Cardiac septum (tissue), 1 donor: ENCODE results near the gene AGAP1. TPM values are rescaled to one million over a fixed set of nuclear protein-coding genes. Genes with fewer than 3 reads are reported as not detected.
A peak's percentile ranks its signal among the peaks of the same experiment; 100 is the strongest.

Experiments
- DNase-seq: peaks from one replicate; pipeline ENCODE4 v3.0.0-alpha.2; 2020; ENCODE audit warnings: low spot score
- intact Hi-C: fragments of 100-400 bp; cut with DNase I; formaldehyde crosslinking; loops from one replicate; pipeline ENCODE4 v1.14.0; 2022
- total RNA-seq: library from RNA; stranded (reverse); fragmentation: NEBNext Ultra II Directional; extraction: Animal tissue kit (Norgen Biotek cat#: 25700); gene quantifications from one replicate; pipeline ENCODE4 v1.2.1, GENCODE V29; 2021
- donor health status: DM: no; HTN: no; CAD: no.

The AGAP1 gene
- total RNA-seq, 1 donor from 2014 or later, result 18.7 TPM

GRCh38 chr2:235850771-235851551 is 357.1 kb downstream of the AGAP1 start:
- intact Hi-C loops, result no loop called here
- DNase-seq, result peak; percentile 68

- DNase-seq, result peak; percentile 67
- intact Hi-C loops, result no loop called here
Measured at GRCh38 chr2:235851828-235852525, 358.1 kb downstream of the AGAP1 start.

- intact Hi-C loops, result no loop called here
- DNase-seq, result peak; percentile 73
Measured at GRCh38 chr2:235852526-235852920, 358.7 kb downstream of the AGAP1 start.

DNA sequence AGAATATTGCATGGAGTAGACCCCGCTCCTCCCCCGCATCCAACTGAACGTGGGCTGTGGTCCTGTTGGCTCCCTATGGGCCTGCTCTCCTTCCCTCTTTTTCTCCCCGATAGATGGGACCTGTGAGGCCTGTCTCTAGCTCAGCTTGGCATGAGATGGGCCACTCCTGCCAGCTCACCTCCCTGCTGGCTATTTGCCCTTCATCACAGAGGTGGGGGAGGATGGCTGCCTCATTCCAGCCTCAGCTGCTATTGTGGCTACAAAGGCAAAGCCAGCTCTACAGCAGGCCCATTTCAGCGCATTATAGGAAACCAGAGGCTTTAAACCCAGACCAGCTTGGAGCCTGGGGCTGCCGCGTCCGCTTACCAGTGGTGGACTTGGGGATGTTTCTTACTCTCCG is 360.4 kb downstream of the AGAP1 start:
- intact Hi-C loops, result no loop called here
- DNase-seq, result peak; percentile 12

DNA sequence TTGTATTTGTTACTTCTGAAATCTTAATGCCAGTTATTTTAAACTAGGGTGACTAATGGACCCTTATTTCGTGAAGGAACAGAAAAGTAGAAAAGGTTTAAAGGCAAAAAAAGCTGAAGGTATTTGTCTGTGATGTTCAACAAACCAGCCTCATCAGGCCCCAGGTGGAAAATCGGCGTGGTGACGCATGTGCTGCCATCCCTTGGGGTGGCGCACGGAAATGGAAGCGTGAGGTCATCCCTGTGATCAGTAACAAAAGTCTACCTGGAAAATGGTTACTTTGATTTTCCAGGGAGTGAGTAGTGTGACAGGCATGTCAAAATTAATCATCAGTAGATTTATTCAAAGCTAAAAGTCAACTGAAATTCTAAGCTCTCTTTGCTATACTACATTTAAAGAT is 361.2 kb downstream of the AGAP1 start:
- peak; percentile 44 for DNase-seq
- intact Hi-C loops, result no loop called here

DNA sequence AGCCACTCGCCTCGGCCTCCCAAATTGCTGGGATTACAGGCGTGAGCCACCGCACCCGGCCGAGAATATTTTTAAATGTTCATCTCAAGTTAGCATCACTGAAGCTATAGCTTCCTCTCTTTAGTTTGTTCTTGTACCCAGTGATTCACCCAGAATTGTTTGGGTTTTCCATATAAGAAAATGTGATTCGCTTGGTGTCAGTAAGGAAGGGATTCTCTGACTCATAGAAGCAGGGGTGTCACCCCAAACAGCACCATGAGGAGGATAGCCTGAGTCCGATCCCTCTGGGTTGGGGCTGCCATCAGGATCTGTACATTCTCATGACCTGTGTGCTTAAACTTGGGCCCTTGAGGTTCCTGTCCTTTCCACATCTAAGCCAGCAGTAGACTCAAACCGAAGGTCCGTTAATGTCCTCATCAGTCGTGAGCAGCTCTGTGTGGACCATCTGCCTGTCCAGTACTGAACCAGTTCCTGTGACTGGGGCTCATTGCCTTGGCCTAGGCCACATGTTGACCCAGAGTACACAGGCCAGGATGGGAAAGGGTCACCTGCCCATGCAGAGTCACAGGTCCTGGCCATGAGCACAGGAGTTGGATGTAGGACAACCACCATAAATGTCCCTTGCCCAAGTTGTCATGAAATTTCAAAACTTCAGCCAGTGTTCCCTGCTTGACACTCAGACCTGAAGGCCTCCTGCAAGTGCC is 362.5 kb downstream of the AGAP1 start:
- peak; percentile 47 for DNase-seq
- intact Hi-C loops, result no loop called here

DNA sequence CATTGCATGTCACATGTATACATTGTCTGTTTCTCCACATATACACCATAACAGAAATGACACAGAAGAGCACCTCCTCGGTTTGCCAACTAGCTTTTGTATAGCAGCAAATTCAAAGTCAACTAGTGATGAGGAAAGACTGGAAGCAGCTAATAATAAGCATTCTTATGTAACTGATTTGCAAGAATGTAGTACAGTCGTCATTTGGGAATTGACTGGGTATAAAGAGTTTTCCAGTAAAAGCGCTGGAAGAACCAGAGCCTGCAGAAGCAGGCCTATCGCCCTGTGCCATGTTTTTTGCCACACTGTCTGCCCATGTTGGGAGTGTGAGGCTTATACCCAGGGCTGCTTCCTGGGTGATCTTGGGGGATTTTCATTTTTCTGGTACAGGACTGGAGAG is 363.8 kb downstream of the AGAP1 start:
- peak; percentile 6 for DNase-seq
- intact Hi-C loops, result no loop called here

DNA sequence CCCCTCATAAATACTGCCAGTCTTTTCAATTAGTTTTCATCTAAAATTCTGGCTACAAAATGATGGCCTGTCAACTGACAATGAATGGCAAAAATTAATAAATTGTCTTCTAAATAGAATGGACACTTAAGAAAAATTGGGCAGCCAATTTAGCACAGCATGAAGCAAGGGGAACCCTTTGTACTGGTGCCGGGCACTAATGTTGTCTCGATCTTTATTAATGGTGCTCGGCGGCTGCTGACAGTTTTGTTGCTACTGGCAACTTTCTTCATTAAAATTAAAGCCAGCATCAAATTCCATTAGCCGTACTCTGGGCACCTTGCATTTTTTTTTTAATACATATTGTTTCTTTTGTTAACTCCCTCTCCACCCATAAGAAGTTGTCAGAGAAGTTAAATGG is 365.0 kb downstream of the AGAP1 start:
- intact Hi-C loops, result no loop called here
- no peak for DNase-seq

GRCh38 chr2:235859651-235860050 is 365.8 kb downstream of the AGAP1 start:
- no peak for DNase-seq
- intact Hi-C loops, result no loop called here

DNA sequence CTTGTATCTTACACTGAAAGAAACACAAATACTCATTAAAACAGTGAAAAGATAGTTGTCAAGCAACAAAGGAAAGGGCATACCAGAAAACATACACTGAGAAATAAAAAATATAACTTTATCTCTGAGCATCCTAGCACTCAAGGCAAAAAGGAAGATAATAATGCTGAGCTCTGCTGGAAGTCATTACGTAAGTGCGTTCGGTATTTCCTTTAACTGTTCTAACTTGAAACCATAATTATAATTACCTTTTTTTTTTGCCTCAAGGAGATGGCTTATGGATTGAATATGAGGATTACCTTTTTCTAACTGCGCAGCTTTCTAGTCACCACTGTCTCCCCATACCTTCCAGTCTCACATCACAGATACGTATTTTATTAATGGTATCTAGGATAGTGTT is 366.3 kb downstream of the AGAP1 start:
- DNase-seq, result no peak
- intact Hi-C loops, result no loop called here

DNA sequence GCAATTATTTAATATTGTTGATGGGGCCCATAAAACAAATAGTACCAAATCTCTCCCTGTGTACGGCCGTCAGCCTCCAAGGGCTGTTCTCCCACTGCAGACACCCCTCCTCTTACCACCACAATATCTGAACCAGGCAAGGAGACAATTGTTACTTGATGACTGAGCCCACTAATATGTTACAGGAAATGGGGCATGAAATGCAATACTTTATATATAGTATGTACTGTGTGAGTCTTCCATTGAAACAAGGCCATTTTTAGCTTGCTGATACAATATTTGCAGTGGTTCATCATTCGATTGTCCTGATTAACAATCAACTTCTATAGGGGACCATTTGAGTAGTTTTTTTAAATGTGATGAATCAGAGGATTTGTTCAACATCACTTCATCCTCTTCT is 367.0 kb downstream of the AGAP1 start:
- intact Hi-C loops, result no loop called here

GRCh38 chr2:235861383-235861782 is 367.5 kb downstream of the AGAP1 start:
- intact Hi-C loops, result no loop called here
- no peak for DNase-seq

More for the DNA sequence above, 367.0 kb downstream of the AGAP1 start:
- DNase-seq, result no peak

DNA sequence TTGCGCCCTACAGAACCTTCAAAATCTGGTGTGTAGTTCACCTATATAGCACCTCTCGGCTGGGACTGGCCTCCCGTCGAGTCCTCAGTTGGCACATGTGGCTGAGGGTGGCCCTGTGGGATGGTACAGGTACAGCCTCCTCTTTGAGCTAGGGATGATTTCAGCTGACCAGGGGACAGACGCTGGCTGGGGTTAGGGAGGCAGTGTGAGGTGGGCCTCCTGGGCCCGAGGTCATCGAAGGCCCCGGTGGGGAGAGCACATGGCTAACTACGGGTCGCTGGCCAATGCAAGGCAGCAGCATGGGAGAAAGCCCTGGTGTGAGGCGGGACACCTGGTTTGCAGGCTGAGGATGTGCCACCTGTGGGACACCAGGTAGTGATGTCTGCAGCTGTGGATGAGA is 369.6 kb downstream of the AGAP1 start:
- DNase-seq, result no peak
- intact Hi-C loops, result no loop called here

DNA sequence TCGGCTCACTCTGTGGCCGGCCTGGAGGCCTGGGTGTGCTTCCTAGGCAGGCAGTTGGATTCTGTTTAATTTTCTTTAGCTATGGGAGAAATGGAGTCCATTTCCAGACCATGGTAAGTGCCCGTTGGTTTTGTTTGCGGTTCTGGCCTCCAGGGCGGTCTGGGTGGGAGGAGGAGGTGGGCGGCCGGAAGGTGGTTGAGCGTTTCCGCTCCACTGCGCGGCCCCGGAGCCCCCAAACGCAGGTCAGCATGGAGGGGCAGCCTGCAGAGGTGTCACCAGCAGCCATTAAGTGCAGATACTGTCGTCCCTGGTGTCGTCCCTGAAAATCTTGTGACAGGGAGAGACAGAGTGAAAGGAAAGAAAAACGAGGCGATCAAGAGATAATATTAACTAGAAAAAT is 370.5 kb downstream of the AGAP1 start:
- DNase-seq, result no peak
- intact Hi-C loops, result no loop called here

- DNase-seq, result no peak
- intact Hi-C loops, result no loop called here
Measured at GRCh38 chr2:235864733-235865515, 371.1 kb downstream of the AGAP1 start.

DNA sequence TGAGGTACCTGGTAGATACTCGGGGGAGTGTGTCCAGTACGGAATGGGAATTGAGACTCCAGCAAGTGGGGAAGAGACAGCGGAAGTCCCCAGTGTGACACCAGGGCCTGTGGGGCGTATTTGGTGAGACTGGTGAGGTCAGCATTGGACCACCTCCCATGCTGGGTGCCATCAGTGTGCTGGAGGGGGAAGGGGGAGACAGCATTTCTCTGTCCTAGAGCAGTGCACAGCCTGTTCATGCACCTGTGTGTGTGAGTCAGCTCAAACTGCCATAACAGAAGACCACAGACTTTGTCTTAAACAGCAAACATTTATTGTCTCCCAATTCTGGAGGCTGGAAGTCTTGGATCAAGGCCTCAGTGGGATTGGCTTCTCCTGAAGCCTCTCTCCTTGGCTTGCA is 372.5 kb downstream of the AGAP1 start:
- intact Hi-C loops, result no loop called here

GRCh38 chr2:235868224-235868623 is 374.4 kb downstream of the AGAP1 start:
- intact Hi-C loops, result no loop called here
- no peak for DNase-seq

More for the DNA sequence above, 372.5 kb downstream of the AGAP1 start:
- DNase-seq, result no peak

DNA sequence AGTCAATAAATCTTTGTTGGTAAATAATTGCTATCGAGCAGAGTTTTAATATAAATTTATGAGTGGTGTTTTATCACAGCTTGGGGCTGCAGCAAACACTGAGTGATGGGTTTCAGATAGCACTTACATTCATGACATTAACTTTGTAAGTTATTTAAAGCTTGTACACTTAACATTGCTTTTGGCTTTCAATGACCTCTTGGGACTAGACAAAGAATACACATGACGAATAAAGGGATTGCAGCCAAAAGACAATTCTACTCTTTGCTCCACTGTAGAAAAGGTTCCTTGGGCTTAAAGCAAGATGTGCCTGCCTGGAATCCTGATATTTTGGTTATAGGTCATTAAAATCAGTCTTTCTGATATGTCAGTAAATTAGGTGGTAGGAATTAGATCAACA is 374.8 kb downstream of the AGAP1 start:
- DNase-seq, result no peak
- intact Hi-C loops, result no loop called here

DNA sequence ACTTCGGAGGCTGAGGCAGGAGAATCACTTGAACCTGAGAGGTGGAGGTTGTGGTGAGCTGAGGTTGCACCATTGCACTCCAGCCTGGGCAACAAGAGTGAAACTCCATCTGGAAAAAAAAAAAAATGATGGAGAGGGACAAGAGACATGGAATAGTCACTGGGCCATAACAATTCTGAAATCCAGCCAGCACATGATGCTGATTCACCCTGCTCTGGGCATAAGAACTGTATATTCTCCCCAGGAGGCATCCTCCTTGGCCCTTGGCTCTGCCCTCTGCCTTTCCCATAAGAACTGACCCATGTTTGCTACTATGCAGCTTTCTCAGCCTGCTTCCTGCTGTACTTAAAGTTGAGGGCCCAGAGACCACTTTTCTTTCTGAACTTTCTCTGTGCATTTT is 376.7 kb downstream of the AGAP1 start:
- intact Hi-C loops, result no loop called here
- no peak for DNase-seq
